GM21390 (cell line): ENCODE results near the gene SPATA21.
A peak's percentile ranks its signal among the peaks of the same experiment; 100 is the strongest.
"Not testable (repeated sequence)": the region's sequence is repeated elsewhere in the genome, so short reads cannot be mapped to it uniquely, and the experiment has no call there.

Experiments used
- ATAC-seq: cut with Tn5 transposase; IDR thresholded peaks from one replicate; pipeline ENCODE4 v1.9.1; 2021; ENCODE audit not compliant: unreplicated experiment

Gene SPATA21

GRCh38 chr1:16386454-16387113 lies 50.6 kb downstream of the SPATA21 start:
- no peak for ATAC-seq

- no peak for ATAC-seq
Measured at GRCh38 chr1:16385659-16386453, 51.4 kb downstream of the SPATA21 start.

GRCh38 chr1:16383888-16384287 lies 53.3 kb downstream of the SPATA21 start:
- no peak for ATAC-seq

- no peak for ATAC-seq
Measured at GRCh38 chr1:16380868-16381267, 56.4 kb downstream of the SPATA21 start.

- ATAC-seq, result no peak
Measured at GRCh38 chr1:16378443-16378842, 58.8 kb downstream of the SPATA21 start.

- no peak for ATAC-seq
Measured at GRCh38 chr1:16376971-16377370, 60.3 kb downstream of the SPATA21 start.

GRCh38 chr1:16375521-16376340 lies 61.5 kb downstream of the SPATA21 start:
- ATAC-seq, result no peak

GRCh38 chr1:16374266-16374665 lies 63.0 kb downstream of the SPATA21 start:
- ATAC-seq, result no peak

GRCh38 chr1:16372535-16373285 lies 64.5 kb downstream of the SPATA21 start:
- ATAC-seq, result no peak

GRCh38 chr1:16371725-16372124 lies 65.5 kb downstream of the SPATA21 start:
- ATAC-seq, result no peak

GRCh38 chr1:16369821-16370220 lies 67.4 kb downstream of the SPATA21 start:
- ATAC-seq, result no peak

- no peak for ATAC-seq
Measured at GRCh38 chr1:16367968-16368890, 69.0 kb downstream of the SPATA21 start.

- ATAC-seq, result peak; percentile 51
Measured at GRCh38 chr1:16367258-16367967, 69.8 kb downstream of the SPATA21 start.

GRCh38 chr1:16366722-16367257 lies 70.4 kb downstream of the SPATA21 start, which contains the start of gene SZRD1:
TSS of gene SZRD1 (plus strand) at chr1:16367242. CDS start at chr1:16367258, 16 bp downstream.
- peak; percentile 76 for ATAC-seq

- not testable (repeated sequence) for ATAC-seq
Measured at GRCh38 chr1:16365146-16365498, 72.1 kb downstream of the SPATA21 start.

- ATAC-seq, result no peak
Measured at GRCh38 chr1:16356867-16357266, 80.4 kb downstream of the SPATA21 start.

GRCh38 chr1:16354619-16355018 lies 82.6 kb downstream of the SPATA21 start:
- ATAC-seq, result no peak

- no peak for ATAC-seq
Measured at GRCh38 chr1:16352842-16353535, 84.2 kb downstream of the SPATA21 start.
